Stimulated activated memory B cell treated with anti-CD40 and anti-IgM and Interleukin-4, amounts not matched to agents 10 μg/mL and 1 μg/mL and 100 μg/mL, for 72 hours (primary cell): ENCODE results near the gene TMED10.

Source experiments
- ATAC-seq: fragments of 150-1000 bp; cut with Tn5 transposase; 2 replicates; pipeline ENCODE4 v1.10.0; 2021
- H3K27ac Mint-ChIP-seq: one replicate; pipeline ENCODE4 v1.8.0; 2022; ENCODE audit warnings: mild to moderate bottlenecking, mixed read lengths
- H3K27me3 Mint-ChIP-seq: one replicate; pipeline ENCODE4 v1.8.0; 2022; ENCODE audit warnings: mixed read lengths
- H3K36me3 Mint-ChIP-seq: one replicate; pipeline ENCODE4 v1.8.0; 2022; ENCODE audit warnings: mixed read lengths
- H3K4me1 Mint-ChIP-seq: one replicate; pipeline ENCODE4 v1.8.0; 2022; ENCODE audit warnings: mixed read lengths
- H3K4me3 Mint-ChIP-seq: one replicate; pipeline ENCODE4 v1.8.0; 2022; ENCODE audit warnings: mild to moderate bottlenecking, moderate library complexity, mixed read lengths
- H3K9me3 Mint-ChIP-seq: one replicate; pipeline ENCODE4 v1.8.0; 2022; ENCODE audit warnings: mixed read lengths

TMED10 gene

DNA sequence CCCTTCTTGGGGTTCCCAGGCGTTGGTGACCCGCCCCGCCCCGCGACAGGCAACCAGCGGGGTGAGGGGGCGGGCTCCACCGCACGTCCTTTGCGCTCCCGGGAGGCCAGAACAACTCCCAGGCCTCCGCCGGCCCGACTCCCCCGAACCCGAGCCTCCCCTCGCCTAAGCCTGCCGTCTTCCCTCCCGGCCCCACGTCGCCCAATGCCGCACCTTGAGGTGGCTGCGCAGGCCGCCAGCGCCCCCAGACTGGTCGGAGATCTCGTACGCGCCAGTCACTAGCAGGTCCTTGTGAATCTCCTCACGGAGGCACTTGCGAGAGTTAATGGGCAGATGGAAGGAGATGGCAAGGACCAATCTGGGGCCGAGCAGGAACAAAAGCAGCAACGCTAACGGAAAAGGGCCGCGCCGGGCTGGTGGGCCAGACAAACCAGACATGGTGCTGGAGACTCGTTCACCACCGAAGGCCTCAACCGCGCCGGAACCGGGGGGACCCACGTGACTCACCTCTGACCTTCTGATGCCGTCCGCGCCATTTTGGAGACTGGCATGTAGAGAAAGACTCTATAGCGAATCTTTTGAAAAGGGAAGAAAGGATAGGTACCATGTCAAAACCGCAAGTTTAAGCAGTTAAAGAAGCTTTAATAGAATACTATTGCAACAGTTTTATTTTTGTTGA, at the start of gene TMED10:
Gene TMED10, minus strand, starts transcription at position 471 of the 679 bp plus-strand sequence. Its CDS starts 33 bp downstream, at position 438.
- Mint-ChIP-seq H3K27ac (peak within 1 kb of the TSS; percentile 98), H3K9me3 (no peaks in the 10 kb centered on the region), H3K4me1 (peaks cover 34% of the 10 kb centered on the region), H3K4me3 (peak within 1 kb of the TSS; percentile 94), H3K36me3 (no peaks in the 10 kb centered on the region), H3K27me3 (no peaks in the 10 kb centered on the region)
- peak; percentile 94 for ATAC-seq

DNA sequence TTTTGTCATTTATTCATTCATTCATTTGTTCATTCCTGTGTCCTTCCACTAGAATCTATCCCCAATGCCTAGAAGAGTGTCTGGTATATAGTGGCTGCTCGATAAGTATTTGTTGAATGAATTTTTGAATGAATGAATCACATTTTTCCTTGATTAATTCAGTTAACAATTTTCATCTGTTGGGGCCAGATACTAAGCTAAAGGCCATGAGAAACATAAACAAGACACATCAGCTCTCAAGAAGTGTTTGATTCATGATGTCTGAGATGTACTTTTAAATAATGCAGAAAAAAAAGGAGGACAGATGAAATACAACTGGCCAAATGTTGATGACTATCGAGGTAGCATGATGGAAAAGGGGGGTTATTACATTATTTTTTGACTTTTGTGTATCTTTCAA, 48.1 kb upstream of the TMED10 start:
- Mint-ChIP-seq H3K9me3 (no peaks in the 10 kb centered on the region), H3K4me3 (no peak overlapping the region), H3K27ac (peak overlapping the region; percentile 4), H3K27me3 (no peaks in the 10 kb centered on the region), H3K36me3 (no peaks in the 10 kb centered on the region), H3K4me1 (peaks cover 57% of the 10 kb centered on the region)
- ATAC-seq, result no peak

DNA sequence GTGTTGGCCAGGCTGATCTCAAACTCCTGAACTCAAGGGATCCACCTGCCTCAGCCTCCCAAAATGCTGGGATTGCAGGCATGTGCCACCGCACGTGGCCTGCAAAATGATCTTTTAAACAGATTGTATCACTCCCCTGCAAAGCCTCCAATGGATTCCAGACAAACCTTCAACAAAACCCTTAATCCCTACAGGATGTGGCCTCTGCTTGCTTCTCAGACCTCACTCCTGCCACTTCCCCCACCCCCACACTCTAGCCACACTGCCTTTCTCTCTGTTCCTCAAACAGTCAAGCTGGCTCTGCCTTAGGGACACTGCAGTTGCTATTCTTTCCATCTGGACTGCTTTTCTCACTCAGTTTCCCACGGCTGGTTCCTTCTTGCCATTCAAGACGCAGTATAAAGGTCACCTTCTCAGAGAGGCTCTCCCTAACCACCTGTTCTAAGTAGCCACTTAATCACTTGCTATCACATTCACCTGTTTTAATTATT, 47.3 kb upstream of the TMED10 start:
- H3K9me3 Mint-ChIP-seq, result no peaks in the 10 kb centered on the region
- peaks cover 48% of the 10 kb centered on the region for H3K4me1 Mint-ChIP-seq
- peak overlapping the region; percentile 4 for H3K27ac Mint-ChIP-seq
- no peaks in the 10 kb centered on the region for H3K36me3 Mint-ChIP-seq
- ATAC-seq, result peak; percentile 90
- no peaks in the 10 kb centered on the region for H3K27me3 Mint-ChIP-seq
- H3K4me3 Mint-ChIP-seq, result no peak overlapping the region

DNA sequence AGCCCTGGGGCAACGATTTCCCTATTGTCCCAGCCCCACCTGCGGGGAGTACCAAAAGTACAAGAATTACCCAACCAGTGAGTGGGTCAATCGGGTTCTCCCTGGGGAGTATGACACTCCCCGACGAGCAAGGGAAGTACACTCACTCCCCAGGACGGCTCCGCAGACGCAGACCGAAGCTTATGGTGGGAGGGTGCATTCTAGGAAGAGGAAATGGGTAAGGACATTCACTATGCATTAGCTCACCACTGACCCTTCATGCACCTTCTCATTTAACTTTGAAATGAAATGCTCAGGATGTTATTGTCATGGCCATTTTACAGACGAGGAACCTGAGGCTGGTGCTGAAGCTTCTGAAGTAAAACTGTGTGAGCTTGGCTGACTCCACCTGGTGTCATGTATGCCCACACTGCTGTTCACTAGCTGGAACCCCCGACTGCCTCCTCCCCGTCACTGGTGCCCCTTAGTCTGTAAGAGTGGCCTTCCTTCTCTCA, 45.8 kb upstream of the TMED10 start:
- peak; percentile 87 for ATAC-seq
- H3K9me3 Mint-ChIP-seq, result no peaks in the 10 kb centered on the region
- H3K4me3 Mint-ChIP-seq, result peak overlapping the region; percentile 18
- H3K36me3 Mint-ChIP-seq, result no peaks in the 10 kb centered on the region
- H3K27me3 Mint-ChIP-seq, result no peaks in the 10 kb centered on the region
- peaks cover 36% of the 10 kb centered on the region for H3K4me1 Mint-ChIP-seq
- peak overlapping the region; percentile 13 for H3K27ac Mint-ChIP-seq

DNA sequence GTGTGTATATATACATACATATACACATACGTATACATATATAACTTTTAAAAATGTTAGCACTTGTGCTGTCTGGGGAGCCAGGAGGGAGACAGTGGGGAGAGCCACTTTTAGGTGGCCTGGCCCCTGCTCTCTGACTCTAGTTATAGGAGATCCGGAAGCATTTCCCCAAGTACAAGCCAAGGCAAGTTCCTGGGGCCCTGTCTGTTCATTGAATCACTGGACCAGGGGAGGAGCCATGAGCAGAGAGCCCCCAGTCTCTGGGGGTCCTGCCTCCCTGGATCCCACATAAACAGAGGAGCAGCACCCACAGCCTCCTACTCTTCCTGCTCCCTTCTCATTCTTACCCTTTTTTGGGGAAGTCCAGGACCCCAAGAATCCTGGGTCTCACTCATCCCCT, 45.4 kb upstream of the TMED10 start:
- Mint-ChIP-seq H3K27me3 (no peaks in the 10 kb centered on the region), H3K4me3 (peak overlapping the region; percentile 18), H3K27ac (peak overlapping the region; percentile 13), H3K4me1 (peaks cover 36% of the 10 kb centered on the region), H3K36me3 (no peaks in the 10 kb centered on the region), H3K9me3 (no peaks in the 10 kb centered on the region)
- no peak for ATAC-seq

DNA sequence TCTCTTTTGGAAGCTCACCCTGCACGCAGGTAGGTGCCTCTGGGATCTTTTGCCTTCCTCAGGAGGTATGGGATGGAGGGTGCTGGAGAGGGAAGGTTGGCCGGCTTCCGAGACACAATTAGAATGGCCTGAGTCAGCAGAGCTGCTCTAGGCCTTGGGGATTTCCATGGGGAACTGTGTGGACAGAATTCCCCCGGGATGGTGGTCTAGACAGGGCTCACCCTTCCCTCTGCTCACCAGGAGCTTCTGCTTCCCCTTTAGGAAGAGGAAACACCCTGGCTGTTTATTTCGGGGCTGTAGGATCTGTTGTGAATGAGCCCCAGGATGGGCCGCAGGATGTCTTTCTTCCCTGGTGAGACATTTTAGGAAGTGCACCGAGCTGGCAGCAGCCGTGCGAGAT, 43.7 kb upstream of the TMED10 start:
- Mint-ChIP-seq H3K36me3 (no peaks in the 10 kb centered on the region), H3K9me3 (no peaks in the 10 kb centered on the region), H3K4me1 (peaks cover 40% of the 10 kb centered on the region), H3K27me3 (peaks cover 5% of the 10 kb centered on the region), H3K4me3 (no peak overlapping the region), H3K27ac (no peak overlapping the region)
- ATAC-seq, result no peak

DNA sequence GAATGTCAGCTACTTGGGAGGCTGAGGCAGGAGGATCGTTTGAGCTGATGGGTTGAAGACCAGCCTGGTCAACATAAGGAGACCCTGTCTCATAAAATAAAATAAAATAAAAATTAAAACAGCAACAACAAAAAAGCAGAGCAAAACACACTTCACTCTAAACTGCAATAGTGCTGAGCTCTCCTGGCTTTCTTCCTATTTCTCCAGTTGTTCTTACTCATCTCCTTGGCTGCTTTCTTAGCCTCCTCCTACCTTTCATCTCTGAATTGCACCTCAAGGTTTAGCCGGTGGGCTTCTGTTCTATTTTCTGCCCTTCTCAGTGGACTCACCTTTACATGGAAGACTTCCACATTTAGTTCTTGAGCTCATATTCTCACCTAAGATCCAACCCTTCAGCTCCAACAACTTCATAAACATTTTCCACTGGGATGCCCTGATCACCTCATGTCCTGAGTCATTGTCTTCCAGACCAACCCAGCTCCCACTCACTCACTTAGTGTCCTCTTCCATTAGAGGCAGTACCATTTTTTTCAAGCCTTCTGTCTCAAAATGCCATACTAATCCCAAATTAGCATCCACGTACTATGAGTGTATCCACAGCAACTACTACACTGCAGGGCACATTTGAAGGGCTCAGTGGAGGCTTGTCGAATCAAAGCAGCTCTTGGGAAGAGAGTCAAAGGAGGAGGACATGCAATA, 41.2 kb upstream of the TMED10 start:
- Mint-ChIP-seq H3K27ac (no peak overlapping the region), H3K9me3 (no peaks in the 10 kb centered on the region), H3K4me1 (peaks cover 25% of the 10 kb centered on the region), H3K4me3 (no peak overlapping the region), H3K36me3 (no peaks in the 10 kb centered on the region), H3K27me3 (peaks cover 22% of the 10 kb centered on the region)
- ATAC-seq, result no peak

DNA sequence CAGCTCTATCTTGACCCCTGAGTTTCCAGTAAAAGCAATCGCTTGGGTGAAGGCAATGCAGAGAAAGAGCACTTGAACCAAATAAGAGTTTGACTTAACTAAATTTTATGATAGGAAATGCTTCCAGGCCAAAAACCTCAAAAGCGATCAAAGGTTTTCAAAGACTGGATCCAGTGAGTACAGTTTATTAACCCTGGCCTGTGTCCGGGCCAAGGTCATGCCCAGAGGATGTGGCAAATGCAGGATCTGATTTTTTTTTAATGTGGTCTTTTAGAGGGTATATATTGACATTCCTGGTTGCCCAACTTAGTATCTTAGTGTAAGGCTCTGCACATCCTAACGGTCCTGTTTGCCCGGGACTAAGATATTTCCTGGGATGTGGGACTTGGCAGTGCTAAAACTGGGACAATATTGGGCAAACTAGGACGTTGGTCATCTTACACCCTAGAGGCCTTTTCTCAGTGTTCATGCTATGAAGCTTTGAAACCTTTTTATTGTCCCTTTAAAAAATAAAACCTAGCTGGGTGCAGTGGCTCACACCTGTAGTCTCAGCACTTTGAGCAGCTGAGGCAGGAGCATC, 40.1 kb upstream of the TMED10 start:
- H3K4me3 Mint-ChIP-seq, result no peak overlapping the region
- peaks cover 15% of the 10 kb centered on the region for H3K4me1 Mint-ChIP-seq
- H3K27ac Mint-ChIP-seq, result no peak overlapping the region
- no peaks in the 10 kb centered on the region for H3K36me3 Mint-ChIP-seq
- no peaks in the 10 kb centered on the region for H3K9me3 Mint-ChIP-seq
- no peak for ATAC-seq
- H3K27me3 Mint-ChIP-seq, result peaks cover 24% of the 10 kb centered on the region

DNA sequence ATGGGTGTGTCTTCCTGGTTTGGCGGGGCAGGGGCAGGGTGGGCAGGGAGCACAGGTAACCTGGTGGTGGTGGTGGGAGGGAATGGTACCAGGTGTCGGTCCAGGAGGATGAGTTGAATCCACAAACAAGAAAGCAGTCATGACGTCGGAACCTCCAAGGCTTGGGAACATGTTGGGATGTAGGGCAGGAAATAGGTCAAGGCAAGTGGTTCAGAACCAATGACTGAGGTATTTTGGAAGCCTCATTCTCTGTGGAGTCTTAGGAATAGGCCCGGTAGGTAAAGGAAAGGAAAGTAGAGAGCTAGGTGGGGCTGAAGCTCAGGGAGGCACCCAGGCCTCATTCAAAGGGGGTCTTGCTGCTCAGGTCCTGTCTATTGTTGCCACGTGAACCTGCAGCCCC, 39.1 kb upstream of the TMED10 start:
- Mint-ChIP-seq H3K4me1 (peaks cover 19% of the 10 kb centered on the region), H3K36me3 (no peaks in the 10 kb centered on the region), H3K27ac (no peak overlapping the region), H3K9me3 (no peaks in the 10 kb centered on the region), H3K27me3 (peaks cover 24% of the 10 kb centered on the region), H3K4me3 (no peak overlapping the region)
- ATAC-seq, result no peak

DNA sequence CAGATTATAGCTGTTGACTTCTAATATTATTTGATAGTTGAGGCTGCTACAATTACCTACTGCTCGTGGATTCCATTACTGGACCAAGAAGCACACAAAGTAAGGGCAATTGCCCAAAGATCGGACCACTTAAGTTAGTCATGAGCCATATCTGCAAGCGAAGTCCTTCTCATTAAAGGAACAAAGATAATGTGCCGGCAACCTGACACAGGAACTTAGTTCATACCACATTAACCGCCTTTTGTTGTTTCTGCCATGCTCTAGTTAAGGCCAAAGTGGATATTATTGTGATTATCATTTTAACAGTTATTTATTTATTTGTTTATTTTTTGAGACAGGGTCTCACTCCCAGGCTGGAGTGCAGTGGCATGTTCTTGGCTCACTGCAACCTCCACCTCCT, 38.1 kb upstream of the TMED10 start:
- Mint-ChIP-seq H3K4me3 (no peak overlapping the region), H3K27me3 (peaks cover 24% of the 10 kb centered on the region), H3K4me1 (peaks cover 13% of the 10 kb centered on the region), H3K27ac (no peak overlapping the region), H3K9me3 (no peaks in the 10 kb centered on the region), H3K36me3 (no peaks in the 10 kb centered on the region)
- ATAC-seq, result no peak

DNA sequence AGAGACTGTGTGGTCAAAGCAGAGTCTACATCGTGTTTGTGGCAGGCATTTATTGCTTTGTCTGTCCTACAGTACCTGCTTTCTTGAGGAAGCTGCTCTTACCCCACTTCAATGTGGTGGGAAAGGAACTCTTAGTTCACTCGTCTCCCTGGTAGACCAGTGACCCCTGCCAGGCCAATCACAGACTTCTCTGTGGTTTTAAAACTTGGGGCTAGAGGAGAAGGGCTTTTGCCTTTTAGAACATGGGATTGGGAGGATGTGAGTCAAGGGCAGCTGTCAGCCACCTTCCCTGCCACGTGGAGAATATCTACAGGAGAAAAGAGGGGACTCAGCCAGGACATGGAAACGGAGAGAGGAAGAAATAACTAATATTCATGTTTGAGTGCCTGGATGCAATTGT, 36.8 kb upstream of the TMED10 start:
- Mint-ChIP-seq H3K4me3 (no peak overlapping the region), H3K27ac (no peak overlapping the region), H3K36me3 (no peaks in the 10 kb centered on the region), H3K27me3 (peaks cover 24% of the 10 kb centered on the region), H3K4me1 (peaks cover 13% of the 10 kb centered on the region), H3K9me3 (no peaks in the 10 kb centered on the region)
- ATAC-seq, result no peak

DNA sequence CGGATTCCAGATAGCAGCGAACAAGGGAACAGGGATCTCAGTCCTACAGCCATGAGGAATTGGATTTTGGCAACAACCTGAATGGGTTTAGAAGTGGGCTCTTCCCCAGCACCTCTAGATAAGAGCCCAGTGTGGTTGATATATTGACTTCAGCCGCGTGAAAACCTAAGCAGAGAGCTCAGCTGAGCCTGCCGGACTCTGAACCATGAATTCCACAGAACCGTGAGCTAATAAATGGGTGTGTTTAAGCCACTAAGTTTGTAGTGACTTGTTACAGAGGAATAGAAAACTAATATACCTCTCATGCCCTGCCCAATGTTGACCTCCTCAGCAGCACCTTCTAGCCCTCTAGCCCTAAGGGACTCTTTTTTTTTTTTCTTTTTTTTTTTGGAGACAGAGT, 32.4 kb upstream of the TMED10 start:
- Mint-ChIP-seq H3K27ac (no peak overlapping the region), H3K27me3 (peaks cover 14% of the 10 kb centered on the region)

DNA sequence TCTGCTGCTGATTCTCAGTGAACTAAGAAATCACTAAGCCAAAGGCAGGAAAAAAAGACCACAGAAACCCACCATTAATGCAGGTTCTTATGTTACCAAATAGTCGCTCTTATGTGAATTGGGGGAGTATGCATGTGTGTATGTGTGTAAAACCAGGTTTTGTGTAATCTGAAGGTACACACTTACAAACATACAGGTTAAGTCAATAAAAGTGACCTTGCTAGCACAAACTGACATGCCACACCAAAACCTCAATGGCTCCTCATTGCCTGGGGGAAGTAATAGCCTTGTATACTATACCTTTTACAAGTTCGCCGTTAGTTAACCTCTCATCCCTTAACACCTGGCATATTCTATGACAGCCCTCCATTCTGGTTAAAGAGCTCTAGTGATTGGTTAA, 29.8 kb upstream of the TMED10 start:
- Mint-ChIP-seq H3K9me3 (no peaks in the 10 kb centered on the region), H3K27me3 (no peaks in the 10 kb centered on the region), H3K27ac (no peak overlapping the region), H3K36me3 (no peaks in the 10 kb centered on the region), H3K4me3 (no peak overlapping the region), H3K4me1 (peaks cover 5% of the 10 kb centered on the region)
- ATAC-seq, result no peak

More for the DNA sequence above, 32.4 kb upstream of the TMED10 start:
- H3K4me3 Mint-ChIP-seq, result no peak overlapping the region
- no peaks in the 10 kb centered on the region for H3K36me3 Mint-ChIP-seq
- H3K4me1 Mint-ChIP-seq, result peaks cover 6% of the 10 kb centered on the region
- no peak for ATAC-seq
- H3K9me3 Mint-ChIP-seq, result no peaks in the 10 kb centered on the region

DNA sequence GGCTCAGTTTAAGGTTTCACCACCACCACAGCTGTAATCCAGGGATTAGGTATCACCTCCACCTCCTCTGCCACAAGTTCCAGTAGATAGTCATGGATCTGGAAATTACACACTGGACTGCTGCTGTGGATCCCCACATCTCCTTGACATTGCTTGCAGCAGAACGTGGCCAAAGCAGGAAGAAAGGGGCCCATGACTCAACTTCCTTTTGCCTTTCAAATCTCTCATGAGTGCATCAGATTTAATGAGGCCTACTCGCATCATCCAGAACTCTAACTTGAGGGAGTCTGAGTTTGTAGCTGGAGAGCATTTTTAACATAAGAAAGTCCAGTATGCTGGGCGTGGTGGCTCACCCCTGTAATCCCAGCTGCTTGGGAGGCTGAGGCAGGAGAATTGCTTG, 29.2 kb upstream of the TMED10 start:
- Mint-ChIP-seq H3K36me3 (no peaks in the 10 kb centered on the region), H3K4me3 (no peak overlapping the region), H3K9me3 (no peaks in the 10 kb centered on the region), H3K27me3 (no peaks in the 10 kb centered on the region), H3K27ac (no peak overlapping the region), H3K4me1 (no peaks in the 10 kb centered on the region)
- ATAC-seq, result no peak

DNA sequence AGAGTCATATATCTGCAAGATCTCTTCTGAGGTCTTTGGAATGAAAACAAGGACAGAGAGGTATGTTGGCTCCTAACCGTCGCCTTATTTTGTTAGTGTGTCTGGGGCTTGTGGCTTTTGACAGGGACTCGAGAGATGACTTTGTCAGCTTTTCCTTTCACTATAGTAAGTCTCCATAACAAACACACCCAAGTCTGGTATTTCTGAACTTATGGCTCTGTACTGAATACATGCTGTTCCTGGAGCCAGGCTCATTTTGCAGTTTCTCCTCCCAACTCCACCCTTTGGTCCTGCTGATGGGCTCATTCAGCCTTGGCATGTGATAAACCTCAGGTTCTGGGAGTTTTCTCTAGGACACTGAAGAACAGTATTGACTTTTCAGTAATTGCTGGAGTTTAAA, 27.7 kb upstream of the TMED10 start:
- no peak overlapping the region for H3K27ac Mint-ChIP-seq
- H3K4me1 Mint-ChIP-seq, result no peaks in the 10 kb centered on the region
- no peak for ATAC-seq
- no peaks in the 10 kb centered on the region for H3K27me3 Mint-ChIP-seq
- no peaks in the 10 kb centered on the region for H3K36me3 Mint-ChIP-seq
- H3K4me3 Mint-ChIP-seq, result no peak overlapping the region
- H3K9me3 Mint-ChIP-seq, result no peaks in the 10 kb centered on the region

DNA sequence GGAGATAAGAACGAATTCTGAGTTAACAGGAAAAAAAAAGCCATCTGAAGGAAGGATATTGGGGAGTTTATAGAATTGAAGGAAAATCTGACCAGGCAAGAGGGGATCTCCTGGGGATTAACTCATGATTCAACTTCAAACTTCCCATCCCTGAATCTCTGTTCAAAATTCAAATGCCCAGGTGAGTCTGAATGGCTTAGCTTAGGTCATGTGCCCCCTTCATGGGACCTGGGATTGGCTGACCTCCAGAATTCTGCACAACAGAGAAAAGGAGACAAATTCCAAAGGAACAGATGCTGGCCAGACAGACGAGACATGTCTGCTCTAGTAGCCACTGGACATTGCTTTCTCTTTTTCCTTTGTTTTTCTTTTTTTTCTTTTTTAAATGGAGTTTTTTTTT, 26.2 kb upstream of the TMED10 start:
- no peaks in the 10 kb centered on the region for H3K4me1 Mint-ChIP-seq
- no peaks in the 10 kb centered on the region for H3K36me3 Mint-ChIP-seq
- no peak for ATAC-seq
- H3K9me3 Mint-ChIP-seq, result no peaks in the 10 kb centered on the region
- no peak overlapping the region for H3K27ac Mint-ChIP-seq
- H3K27me3 Mint-ChIP-seq, result no peaks in the 10 kb centered on the region
- no peak overlapping the region for H3K4me3 Mint-ChIP-seq
